ENCODE data around the gene BIN1. TPM values are rescaled to one million over a fixed set of nuclear protein-coding genes. Genes with fewer than 3 reads are reported as not detected.

BIN1 gene
- total RNA-seq, 1 donor from 2014 or later = 26.9 TPM

DNA sequence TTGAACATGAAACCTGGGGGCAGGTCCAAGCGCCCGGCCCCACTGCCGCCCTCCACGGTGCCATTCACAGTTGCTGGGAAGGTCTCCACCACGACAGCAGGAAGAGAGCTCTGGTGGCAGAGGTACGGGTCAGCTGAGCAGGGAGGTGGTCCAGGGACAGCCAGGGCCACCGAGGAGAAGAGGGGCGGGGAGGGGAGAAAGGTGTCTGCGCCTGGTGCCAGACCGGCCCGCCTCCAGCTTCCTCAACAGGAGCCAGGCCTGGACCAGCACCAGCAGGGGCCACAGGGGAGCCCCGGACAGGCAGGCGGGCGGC, 56.2 kb downstream of the BIN1 start:
- H3F3A ChIP-seq (ENCODE audit: low read depth) = no peaks in the 10 kb centered on the region
- H4K20me1 ChIP-seq (ENCODE audit: low read depth) = no peaks in the 10 kb centered on the region
- Mint-ChIP-seq H3K9me3 (no peaks in the 10 kb centered on the region), H3K4me1 (peaks cover 6% of the 10 kb centered on the region), H3K27ac (no peak overlapping the region), H3K27me3 (ENCODE audit: insufficient read depth, low read depth) (peaks cover 2% of the 10 kb centered on the region), H3K36me3 (no peaks in the 10 kb centered on the region), H3K4me3 (no peak overlapping the region)
- no peak overlapping the region for H3K9ac ChIP-seq
- H3K9me3 ChIP-seq (ENCODE audit: low read depth) = no peaks in the 10 kb centered on the region
- no peak for DNase-seq (ENCODE audit: low spot score)
- H3K4me3 ChIP-seq = no peak overlapping the region
- H3K27me3 ChIP-seq = no peaks in the 10 kb centered on the region
- TF ChIP-seq EZH2 (IDR thresholded peaks at IDR 0.05) (no peak), EZH2phosphoT487 (IDR thresholded peaks at IDR 0.05) (no peak)
- TF ChIP-seq, protein P1, sequence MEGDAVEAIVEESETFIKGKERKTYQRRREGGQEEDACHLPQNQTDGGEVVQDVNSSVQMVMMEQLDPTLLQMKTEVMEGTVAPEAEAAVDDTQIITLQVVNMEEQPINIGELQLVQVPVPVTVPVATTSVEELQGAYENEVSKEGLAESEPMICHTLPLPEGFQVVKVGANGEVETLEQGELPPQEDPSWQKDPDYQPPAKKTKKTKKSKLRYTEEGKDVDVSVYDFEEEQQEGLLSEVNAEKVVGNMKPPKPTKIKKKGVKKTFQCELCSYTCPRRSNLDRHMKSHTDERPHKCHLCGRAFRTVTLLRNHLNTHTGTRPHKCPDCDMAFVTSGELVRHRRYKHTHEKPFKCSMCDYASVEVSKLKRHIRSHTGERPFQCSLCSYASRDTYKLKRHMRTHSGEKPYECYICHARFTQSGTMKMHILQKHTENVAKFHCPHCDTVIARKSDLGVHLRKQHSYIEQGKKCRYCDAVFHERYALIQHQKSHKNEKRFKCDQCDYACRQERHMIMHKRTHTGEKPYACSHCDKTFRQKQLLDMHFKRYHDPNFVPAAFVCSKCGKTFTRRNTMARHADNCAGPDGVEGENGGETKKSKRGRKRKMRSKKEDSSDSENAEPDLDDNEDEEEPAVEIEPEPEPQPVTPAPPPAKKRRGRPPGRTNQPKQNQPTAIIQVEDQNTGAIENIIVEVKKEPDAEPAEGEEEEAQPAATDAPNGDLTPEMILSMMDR (IDR thresholded peaks at IDR 0.05) = no peak
- H2AFZ ChIP-seq (replicated peaks) = no peak overlapping the region
- H3K4me1 ChIP-seq = no peaks in the 10 kb centered on the region
- H3K4me2 ChIP-seq = no peak overlapping the region
- H3K79me2 ChIP-seq (ENCODE audit: low read depth) = no peaks in the 10 kb centered on the region
- H3K36me3 ChIP-seq = no peaks in the 10 kb centered on the region
- H3K27ac ChIP-seq = no peak overlapping the region

DNA sequence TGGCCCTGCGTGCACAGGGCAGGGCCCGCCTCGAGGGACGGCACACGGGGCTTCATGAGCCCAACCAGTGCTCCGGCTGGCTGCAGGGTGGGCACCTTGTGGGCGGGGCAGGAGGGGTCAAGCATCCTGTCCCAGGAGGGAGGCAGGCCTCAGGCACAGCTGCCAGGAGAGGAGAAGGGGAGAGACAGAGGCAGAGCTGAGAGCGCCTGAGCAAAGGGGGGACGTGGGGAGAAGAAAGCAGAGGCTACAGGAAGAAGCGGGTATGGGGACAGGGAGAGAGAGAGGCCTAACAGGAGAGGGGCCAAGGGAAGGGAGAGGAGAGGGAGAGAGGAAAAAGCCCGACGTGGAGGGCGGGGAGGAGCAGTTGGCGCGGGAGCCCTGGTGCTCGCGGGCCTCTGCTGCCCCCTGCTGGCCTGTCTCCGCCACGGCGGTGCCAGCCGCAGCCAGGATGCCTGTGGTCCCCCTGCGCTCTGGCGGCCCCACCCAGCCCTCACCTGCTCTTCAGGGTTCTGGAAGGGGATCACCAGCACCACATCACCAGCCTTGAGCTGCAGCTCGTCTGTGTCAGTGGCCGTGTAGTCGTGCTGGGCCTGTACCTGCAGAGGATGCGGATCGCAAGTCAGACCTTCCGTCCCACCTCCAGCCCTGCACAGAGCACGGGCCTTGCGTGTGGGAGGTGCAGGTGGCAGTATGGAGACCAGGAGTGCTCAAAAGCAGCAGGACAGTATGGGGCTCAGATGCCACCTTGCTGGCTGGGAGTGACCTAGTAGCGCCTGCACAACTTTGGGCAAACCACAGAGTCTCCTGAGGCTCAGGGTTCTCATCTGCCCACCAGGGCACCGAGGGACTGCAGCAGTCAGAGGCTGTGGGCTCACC, 56.8 kb downstream of the BIN1 start:
- TF ChIP-seq EZH2 (IDR thresholded peaks at IDR 0.05) (no peak), EZH2phosphoT487 (IDR thresholded peaks at IDR 0.05) (no peak)
- TF ChIP-seq, protein P1 (IDR thresholded peaks at IDR 0.05) = peak; percentile 90
- Mint-ChIP-seq H3K27ac (no peak overlapping the region), H3K4me3 (no peak overlapping the region), H3K27me3 (ENCODE audit: insufficient read depth, low read depth) (peaks cover 2% of the 10 kb centered on the region), H3K36me3 (no peaks in the 10 kb centered on the region), H3K4me1 (peaks cover 6% of the 10 kb centered on the region), H3K9me3 (no peaks in the 10 kb centered on the region)
- H3K79me2 ChIP-seq (ENCODE audit: low read depth) = no peaks in the 10 kb centered on the region
- H3K9me3 ChIP-seq (ENCODE audit: low read depth) = no peaks in the 10 kb centered on the region
- no peak overlapping the region for H3K27ac ChIP-seq
- H3K4me2 ChIP-seq = no peak overlapping the region
- no peaks in the 10 kb centered on the region for H3K36me3 ChIP-seq
- H2AFZ ChIP-seq (replicated peaks) = peak overlapping the region; percentile 93
- no peaks in the 10 kb centered on the region for H4K20me1 ChIP-seq (ENCODE audit: low read depth)
- no peak overlapping the region for H3K4me3 ChIP-seq
- H3K27me3 ChIP-seq = no peaks in the 10 kb centered on the region
- H3K4me1 ChIP-seq = no peaks in the 10 kb centered on the region
- no peak overlapping the region for H3K9ac ChIP-seq
- peak; percentile 81 for DNase-seq (ENCODE audit: low spot score)
- H3F3A ChIP-seq (ENCODE audit: low read depth) = no peaks in the 10 kb centered on the region

DNA sequence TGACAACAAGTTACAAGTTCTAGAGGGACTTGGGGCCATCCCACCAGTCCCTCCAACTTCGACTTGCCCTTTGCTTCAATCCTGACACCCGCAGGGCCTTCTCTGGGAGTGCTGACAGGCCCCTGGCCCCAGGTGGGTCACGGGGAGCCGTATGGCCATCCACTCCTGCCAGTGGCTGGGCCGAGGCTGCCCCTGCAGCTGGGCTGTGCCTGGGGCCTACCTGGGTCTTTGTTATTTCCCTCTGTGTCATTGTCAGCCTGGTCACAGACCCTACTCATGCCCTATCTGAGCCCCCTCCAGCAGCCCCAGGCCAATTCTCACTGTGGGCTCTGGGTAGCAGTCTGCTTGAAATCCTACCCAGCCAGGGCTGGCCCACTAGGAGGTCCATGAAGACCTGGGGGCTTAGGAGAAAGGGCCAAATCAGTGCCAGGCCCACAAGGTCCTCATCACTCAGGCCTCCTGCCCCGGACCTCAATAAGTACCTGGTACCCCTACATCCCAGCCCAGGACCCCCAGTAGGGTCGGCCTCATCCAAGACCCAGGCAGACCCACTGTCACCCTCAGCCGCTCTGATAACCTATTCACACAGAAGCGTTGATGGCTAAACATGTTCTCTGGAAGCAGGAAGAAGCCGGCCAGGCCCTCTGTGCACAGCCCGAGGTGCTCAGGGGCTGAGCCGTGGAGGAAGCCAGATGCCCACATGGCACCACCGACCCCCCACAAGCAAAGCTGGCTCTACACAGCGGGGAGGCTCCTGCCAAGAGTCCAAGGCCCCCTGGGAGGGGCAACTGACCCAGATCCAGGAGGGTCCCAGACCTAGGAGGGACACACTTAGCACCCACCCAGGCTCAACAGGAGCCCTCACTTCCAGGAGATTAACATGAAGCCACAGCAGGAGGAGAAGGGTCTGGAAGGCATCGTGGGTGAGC, 57.7 kb downstream of the BIN1 start:
- TF ChIP-seq EZH2 (IDR thresholded peaks at IDR 0.05) = no peak
- TF ChIP-seq, protein P1 (IDR thresholded peaks at IDR 0.05) = no peak
- no peak for TF ChIP-seq EZH2phosphoT487 (IDR thresholded peaks at IDR 0.05)
- Mint-ChIP-seq H3K9me3 (no peaks in the 10 kb centered on the region), H3K27me3 (ENCODE audit: insufficient read depth, low read depth) (peaks cover 2% of the 10 kb centered on the region), H3K4me1 (peaks cover 6% of the 10 kb centered on the region), H3K4me3 (no peak overlapping the region), H3K27ac (no peak overlapping the region), H3K36me3 (no peaks in the 10 kb centered on the region)
- no peak for DNase-seq (ENCODE audit: low spot score)
- H3K4me3 ChIP-seq = no peak overlapping the region
- no peak overlapping the region for H3K4me2 ChIP-seq
- H3K27ac ChIP-seq = no peak overlapping the region
- peak overlapping the region; percentile 93 for H2AFZ ChIP-seq (replicated peaks)
- H3K9ac ChIP-seq = no peak overlapping the region
- H3K36me3 ChIP-seq = no peaks in the 10 kb centered on the region
- no peaks in the 10 kb centered on the region for H3K4me1 ChIP-seq
- H3K79me2 ChIP-seq (ENCODE audit: low read depth) = no peaks in the 10 kb centered on the region
- H3F3A ChIP-seq (ENCODE audit: low read depth) = peaks cover 4% of the 10 kb centered on the region
- H4K20me1 ChIP-seq (ENCODE audit: low read depth) = no peaks in the 10 kb centered on the region
- no peaks in the 10 kb centered on the region for H3K27me3 ChIP-seq
- no peaks in the 10 kb centered on the region for H3K9me3 ChIP-seq (ENCODE audit: low read depth)

Measured in neural progenitor cell (in vitro differentiated cells).